KOPT-K1 (cell line): ENCODE data around the gene CRYGA.
"Not testable (repeated sequence)": the region's sequence is repeated elsewhere in the genome, so short reads cannot be mapped to it uniquely, and the experiment has no call there.

Source experiments
- H3K27ac ChIP-seq: fragments of 200-600 bp; sonication (generic); 2 replicates; pipeline ENCODE4 v1.5.1; 2016; ENCODE audit warnings: antibody characterized with exemption, mild to moderate bottlenecking, low read depth, low read length; ENCODE audit not compliant: poor library complexity, severe bottlenecking
- H3K36me3 ChIP-seq: fragments of 200-600 bp; sonication (generic); 2 replicates; pipeline ENCODE4 v1.5.1; 2017; ENCODE audit warnings: antibody characterized with exemption, mild to moderate bottlenecking, low read length, moderate library complexity; ENCODE audit not compliant: insufficient read depth
- H3K9me3 ChIP-seq: fragments of 200-600 bp; sonication (generic); 2 replicates; pipeline ENCODE4 v1.5.1; 2017; ENCODE audit warnings: antibody characterized with exemption, low read length, mild to moderate bottlenecking; ENCODE audit not compliant: insufficient read depth, poor library complexity, severe bottlenecking

The CRYGA gene

DNA sequence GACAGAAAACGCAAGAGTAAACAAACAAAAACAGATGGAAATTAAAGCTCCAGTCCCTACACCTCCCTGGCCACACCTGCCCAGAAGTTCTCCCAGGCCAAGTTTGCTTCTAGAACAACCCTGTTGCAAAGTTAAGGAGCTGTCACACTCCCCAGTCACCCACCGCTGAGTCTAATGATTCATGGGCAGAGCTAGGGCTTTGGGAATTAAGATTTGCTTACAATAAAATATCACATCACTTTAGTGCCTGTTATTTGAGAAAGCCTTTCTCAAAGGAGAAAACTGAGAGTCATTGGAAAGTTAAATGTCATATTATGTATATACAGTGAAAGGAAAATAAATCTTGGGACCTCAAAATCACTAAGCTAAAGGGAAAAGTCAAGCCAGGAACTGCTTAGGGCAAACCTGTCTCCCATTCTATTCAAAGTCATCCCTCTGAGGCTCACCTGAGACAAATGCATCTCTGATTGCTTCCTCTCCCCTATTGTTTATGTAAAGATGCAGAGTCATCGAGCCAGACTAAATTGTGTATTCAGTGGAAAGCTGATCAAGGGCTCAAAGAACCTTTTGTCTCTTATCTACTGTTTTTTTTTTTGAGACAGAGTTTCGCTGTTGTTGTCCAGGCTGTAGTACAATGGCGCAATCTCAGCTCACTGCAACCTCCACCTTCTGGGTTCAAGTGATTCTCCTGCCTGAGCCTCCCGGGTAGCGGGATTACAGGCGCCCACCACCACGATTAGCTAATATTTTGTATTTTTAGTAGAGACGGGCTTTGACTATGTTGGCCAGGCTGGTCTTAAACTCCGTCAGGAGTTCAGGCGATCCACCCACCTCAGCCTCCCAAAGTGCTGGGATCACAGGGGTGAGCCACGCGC, 20.2 kb downstream of the CRYGA start:
- H3K36me3 ChIP-seq: no peaks in the 10 kb centered on the region
- no peak overlapping the region for H3K27ac ChIP-seq
- peaks cover 4% of the 10 kb centered on the region for H3K9me3 ChIP-seq

GRCh38 chr2:208142240-208142924, 21.0 kb downstream of the CRYGA start:
- Histone ChIP-seq H3K36me3 (no peaks in the 10 kb centered on the region), H3K27ac (no peak overlapping the region), H3K9me3 (peaks cover 8% of the 10 kb centered on the region)

DNA sequence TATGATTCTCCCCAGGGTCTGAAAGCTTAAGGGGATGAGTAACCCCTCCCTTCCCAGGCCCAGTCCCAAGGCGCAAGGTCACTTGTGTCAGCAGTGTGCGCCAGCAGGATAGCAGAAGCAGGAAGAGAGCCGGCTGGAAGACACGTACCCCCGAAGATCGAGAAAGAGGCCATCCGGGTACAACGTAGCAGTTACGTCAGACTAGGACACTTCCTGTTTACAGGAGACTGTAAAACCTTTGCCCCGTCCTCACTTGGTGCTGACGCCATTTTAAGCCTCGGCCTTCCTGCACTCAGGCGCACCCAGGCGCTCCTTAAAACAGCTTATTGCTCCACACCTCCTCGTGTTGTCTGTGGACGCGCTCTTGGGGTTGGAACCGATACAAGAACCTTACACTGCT, 23.9 kb downstream of the CRYGA start:
- peaks cover 8% of the 10 kb centered on the region for H3K9me3 ChIP-seq
- H3K36me3 ChIP-seq: no peaks in the 10 kb centered on the region
- no peak overlapping the region for H3K27ac ChIP-seq

GRCh38 chr2:208138334-208138733, 25.1 kb downstream of the CRYGA start:
- H3K36me3 ChIP-seq, H3K27ac ChIP-seq, H3K9me3 ChIP-seq: not testable (repeated sequence)

- H3K36me3 ChIP-seq: no peaks in the 10 kb centered on the region
- H3K9me3 ChIP-seq: peaks cover 8% of the 10 kb centered on the region
- H3K27ac ChIP-seq: no peak overlapping the region
Measured at GRCh38 chr2:208136716-208137094, 26.7 kb downstream of the CRYGA start.

- Histone ChIP-seq H3K36me3 (no peaks in the 10 kb centered on the region), H3K9me3 (peaks cover 8% of the 10 kb centered on the region), H3K27ac (peak overlapping the region; percentile 41)
Measured at GRCh38 chr2:208135794-208136715, 27.3 kb downstream of the CRYGA start.

GRCh38 chr2:208134928-208135586, 28.3 kb downstream of the CRYGA start:
- peaks cover 8% of the 10 kb centered on the region for H3K9me3 ChIP-seq
- no peaks in the 10 kb centered on the region for H3K36me3 ChIP-seq
- peak overlapping the region; percentile 41 for H3K27ac ChIP-seq

DNA sequence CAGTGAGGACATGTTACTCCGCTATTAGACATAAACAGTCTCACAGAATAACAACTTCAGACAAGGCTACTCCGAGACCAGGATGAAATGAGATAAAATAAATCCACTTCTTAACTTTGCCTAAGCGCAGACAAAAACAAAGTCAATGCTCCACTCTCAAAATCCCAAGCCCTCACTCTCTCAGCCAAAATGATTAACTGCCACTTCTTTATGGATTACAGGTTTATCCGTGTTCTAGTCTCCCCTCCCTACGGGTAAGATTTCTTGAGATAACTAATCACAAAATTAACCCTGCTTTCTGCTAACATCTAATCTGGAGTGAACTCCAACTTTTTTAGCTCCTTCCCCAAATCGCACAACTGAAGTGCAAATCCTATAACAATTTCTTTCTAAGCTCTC, 32.7 kb downstream of the CRYGA start:
- Histone ChIP-seq H3K9me3 (no peaks in the 10 kb centered on the region), H3K27ac (no peak overlapping the region), H3K36me3 (no peaks in the 10 kb centered on the region)

GRCh38 chr2:208129744-208130711, 33.4 kb downstream of the CRYGA start, which contains the start of gene CRYGC:
CRYGC (minus strand) TSS chr2:208129828; CDS start chr2:208129792, 36 bp downstream.
- Histone ChIP-seq H3K9me3 (no peaks in the 10 kb centered on the region), H3K36me3 (no peaks in the 10 kb centered on the region), H3K27ac (no peak within 1 kb of the TSS)

- no peaks in the 10 kb centered on the region for H3K9me3 ChIP-seq
- no peak overlapping the region for H3K27ac ChIP-seq
Measured at GRCh38 chr2:208128136-208128535, 35.3 kb downstream of the CRYGA start.

DNA sequence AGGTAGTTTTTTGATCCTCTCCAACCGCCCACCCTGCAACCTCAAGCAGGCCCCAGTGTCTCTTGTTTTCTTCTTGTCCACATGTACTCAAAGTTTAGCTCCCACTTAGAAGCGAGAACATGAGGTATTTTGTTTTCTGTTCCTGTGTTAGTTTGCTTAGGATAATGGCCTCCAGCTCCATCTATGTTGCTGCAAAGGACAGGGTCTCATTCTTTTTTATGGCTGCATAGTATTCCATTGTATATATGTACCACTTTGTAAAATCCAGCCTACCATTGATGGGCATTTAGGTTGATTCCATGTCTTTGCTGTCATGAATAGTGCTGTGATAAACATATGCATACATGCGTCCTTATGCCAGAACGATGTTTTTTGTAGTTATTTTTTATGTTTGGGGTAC, 36.3 kb downstream of the CRYGA start:
- H3K27ac ChIP-seq: no peak overlapping the region
- no peaks in the 10 kb centered on the region for H3K9me3 ChIP-seq
- H3K36me3 ChIP-seq: no peaks in the 10 kb centered on the region

More at GRCh38 chr2:208128136-208128535, 35.3 kb downstream of the CRYGA start:
- H3K36me3 ChIP-seq: no peaks in the 10 kb centered on the region

DNA sequence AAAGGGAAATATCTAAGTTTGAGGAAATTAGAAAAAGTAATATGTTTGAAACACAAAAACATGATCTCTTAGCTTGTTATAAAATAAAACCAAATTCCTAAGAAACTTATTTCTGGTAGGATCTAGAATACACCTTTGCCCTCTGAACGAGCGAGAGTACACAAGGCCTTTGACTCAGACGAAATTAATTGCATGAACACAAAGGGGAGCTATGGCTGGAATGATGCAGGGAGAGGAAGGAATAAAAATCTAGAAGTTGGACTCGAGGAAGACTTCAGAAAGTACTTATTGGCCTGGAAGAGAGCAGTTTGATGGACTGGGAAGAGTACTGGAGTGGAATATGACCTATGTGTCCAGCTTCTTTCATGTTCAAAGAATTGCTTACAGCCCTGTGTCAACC, 38.1 kb downstream of the CRYGA start:
- no peaks in the 10 kb centered on the region for H3K36me3 ChIP-seq
- no peak overlapping the region for H3K27ac ChIP-seq
- H3K9me3 ChIP-seq: no peaks in the 10 kb centered on the region

DNA sequence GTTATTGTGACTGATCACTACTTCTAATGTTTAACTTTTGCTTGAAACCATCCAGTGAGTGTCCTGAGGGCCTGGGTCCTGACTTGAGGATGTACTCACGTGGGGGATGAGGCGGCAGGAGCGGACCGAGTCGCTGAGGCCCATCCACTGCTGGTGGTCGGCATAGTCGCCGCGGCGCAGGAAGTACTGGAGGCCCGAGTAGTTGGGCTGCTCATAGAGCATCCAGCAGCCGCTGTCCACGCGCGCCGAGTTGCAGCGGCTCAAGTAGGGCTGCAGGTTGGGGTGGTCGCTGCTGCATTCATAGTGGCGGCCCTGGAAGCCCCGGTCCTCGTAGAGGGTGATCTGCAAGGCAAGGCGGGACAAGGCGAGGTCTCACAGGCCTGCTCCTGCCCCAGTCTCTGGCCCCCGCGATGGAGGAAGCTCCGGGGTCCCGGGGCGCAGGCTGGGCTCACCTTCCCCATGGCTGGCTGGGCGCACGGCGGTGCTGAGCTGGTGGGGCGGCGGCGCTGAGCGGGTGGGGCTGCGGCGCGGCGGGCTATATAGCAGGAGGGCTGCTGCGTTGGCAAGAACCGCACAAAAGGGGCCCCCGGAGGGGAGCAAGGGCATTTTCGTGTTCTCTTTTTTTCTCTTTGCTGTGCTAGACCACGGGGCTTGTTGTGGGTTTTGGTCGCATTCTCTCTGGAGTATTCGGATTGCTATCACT, 39.2 kb downstream of the CRYGA start, which contains the start of gene CRYGD:
Gene CRYGD, minus strand, starts transcription at position 512 of the 703 bp plus-strand sequence. Its CDS starts 51 bp downstream, at position 461.
- not testable (repeated sequence) for H3K9me3 ChIP-seq, H3K36me3 ChIP-seq, H3K27ac ChIP-seq
